T-helper 9 cell (primary cell): ENCODE measurements around the gene APOL6.

Source experiments
- DNase-seq: peaks from one replicate; pipeline ENCODE4 v3.0.0-alpha.2; 2020
- total RNA-seq, 2 donors: gene quantifications; one replicate each; lab custom pipeline; 2026; lab: John Stamatoyannopoulos, UW

Gene APOL6
- total RNA-seq, result 345 to 379 reads per million in 2 donors

GRCh38 chr22:35648066-35649025 lies at the start of gene APOL6:
Gene APOL6, plus strand, starts transcription at chr22:35648446. Its CDS starts 7,980 bp downstream, at chr22:35656426.
- DNase-seq, result peak; percentile 18

- no peak for DNase-seq
Observed at GRCh38 chr22:35599364-35599763, 48.9 kb upstream of the APOL6 start.

GRCh38 chr22:35600476-35600875 lies 47.8 kb upstream of the APOL6 start:
- DNase-seq, result no peak

- no peak for DNase-seq
Observed at GRCh38 chr22:35601013-35601580, 47.1 kb upstream of the APOL6 start.

- DNase-seq, result no peak
Observed at GRCh38 chr22:35601743-35602615, 46.3 kb upstream of the APOL6 start.

GRCh38 chr22:35604621-35605368 lies 43.5 kb upstream of the APOL6 start:
- no peak for DNase-seq

GRCh38 chr22:35605369-35605680 lies 42.9 kb upstream of the APOL6 start:
- no peak for DNase-seq

GRCh38 chr22:35605851-35606481 lies 42.3 kb upstream of the APOL6 start:
- no peak for DNase-seq

GRCh38 chr22:35606916-35607315 lies 41.3 kb upstream of the APOL6 start:
- no peak for DNase-seq

GRCh38 chr22:35608088-35608487 lies 40.2 kb upstream of the APOL6 start:
- DNase-seq, result no peak

GRCh38 chr22:35609261-35609660 lies 39.0 kb upstream of the APOL6 start:
- no peak for DNase-seq

- no peak for DNase-seq
Observed at GRCh38 chr22:35609761-35610160, 38.5 kb upstream of the APOL6 start.

GRCh38 chr22:35610741-35611140 lies 37.5 kb upstream of the APOL6 start:
- no peak for DNase-seq

GRCh38 chr22:35611200-35611890 lies 36.9 kb upstream of the APOL6 start:
- DNase-seq, result no peak

- DNase-seq, result no peak
Observed at GRCh38 chr22:35611891-35612576, 36.2 kb upstream of the APOL6 start.

- no peak for DNase-seq
Observed at GRCh38 chr22:35612903-35613302, 35.3 kb upstream of the APOL6 start.

- no peak for DNase-seq
Observed at GRCh38 chr22:35614404-35614803, 33.8 kb upstream of the APOL6 start.

- DNase-seq, result no peak
Observed at GRCh38 chr22:35615156-35615555, 33.1 kb upstream of the APOL6 start.

GRCh38 chr22:35616043-35616442 lies 32.2 kb upstream of the APOL6 start:
- DNase-seq, result no peak

GRCh38 chr22:35617137-35617755 lies 31.0 kb upstream of the APOL6 start, which contains the start of gene MB:
Gene MB, minus strand, starts transcription at chr22:35617329. Its CDS starts 72 bp downstream, at chr22:35617257.
- DNase-seq, result no peak
